ENCODE results near the gene YAF2. TPM values are rescaled to one million over a fixed set of nuclear protein-coding genes. Genes with fewer than 3 reads are reported as not detected.

Gene YAF2
- total RNA-seq, 2 donors from 2014 or later = 10.0 to 14.4 TPM

- WGBS = 63% methylated on average over 2 of the region's 2 CpGs
- DNase-seq (ENCODE audit: low spot score) = no peak
- intact Hi-C loops (cut with DNase I) = no loop called here
Measured at GRCh38 chr12:42187799-42188198, 50.2 kb downstream of the YAF2 start.

GRCh38 chr12:42186793-42187192 is 51.3 kb downstream of the YAF2 start:
- no peaks in the 10 kb centered on the region for H3K27me3 ChIP-seq (replicated peaks; ENCODE audit: insufficient read depth)
- no peak overlapping the region for H3K27ac ChIP-seq
- no peaks in the 10 kb centered on the region for H3K36me3 ChIP-seq
- intact Hi-C loops (cut with DNase I) = no loop called here
- no peak for TF ChIP-seq POLR2AphosphoS5 (IDR thresholded peaks at IDR 0.05)
- no peak for TF ChIP-seq POLR2A (IDR thresholded peaks at IDR 0.05)
- no peak for TF ChIP-seq CTCF (IDR thresholded peaks at IDR 0.05)
- no peaks in the 10 kb centered on the region for H3K4me1 ChIP-seq (replicated peaks)
- WGBS = 90% methylated on average over 2 of the region's 2 CpGs
- no peak for DNase-seq (ENCODE audit: low spot score)
- no peak overlapping the region for H3K4me3 ChIP-seq
- H3K9me3 ChIP-seq = no peaks in the 10 kb centered on the region

More at GRCh38 chr12:42187799-42188198, 50.2 kb downstream of the YAF2 start:
- Histone ChIP-seq H3K4me3 (no peak overlapping the region), H3K27ac (no peak overlapping the region), H3K4me1 (replicated peaks) (no peaks in the 10 kb centered on the region), H3K36me3 (no peaks in the 10 kb centered on the region), H3K9me3 (no peaks in the 10 kb centered on the region), H3K27me3 (replicated peaks; ENCODE audit: insufficient read depth) (no peaks in the 10 kb centered on the region)
- no peak for TF ChIP-seq POLR2A (IDR thresholded peaks at IDR 0.05)
- no peak for TF ChIP-seq POLR2AphosphoS5 (IDR thresholded peaks at IDR 0.05)
- no peak for TF ChIP-seq CTCF (IDR thresholded peaks at IDR 0.05)

GRCh38 chr12:42182394-42182793 is 55.7 kb downstream of the YAF2 start:
- Histone ChIP-seq H3K27ac (no peak overlapping the region), H3K36me3 (no peaks in the 10 kb centered on the region), H3K4me1 (replicated peaks) (no peaks in the 10 kb centered on the region), H3K9me3 (no peaks in the 10 kb centered on the region), H3K4me3 (no peak overlapping the region), H3K27me3 (replicated peaks; ENCODE audit: insufficient read depth) (no peaks in the 10 kb centered on the region)
- TF ChIP-seq POLR2AphosphoS5 (IDR thresholded peaks at IDR 0.05) (no peak), POLR2A (IDR thresholded peaks at IDR 0.05) (no peak), CTCF (IDR thresholded peaks at IDR 0.05) (no peak)
- no peak for DNase-seq (ENCODE audit: low spot score)
- intact Hi-C loops (cut with DNase I) = no loop called here
- WGBS = 80% methylated on average over 2 of the region's 2 CpGs

GRCh38 chr12:42180990-42181596 is 57.0 kb downstream of the YAF2 start:
- no peaks in the 10 kb centered on the region for H3K4me1 ChIP-seq (replicated peaks)
- no peaks in the 10 kb centered on the region for H3K27me3 ChIP-seq (replicated peaks; ENCODE audit: insufficient read depth)
- TF ChIP-seq POLR2AphosphoS5 (IDR thresholded peaks at IDR 0.05) = no peak
- no peak for TF ChIP-seq CTCF (IDR thresholded peaks at IDR 0.05)
- TF ChIP-seq POLR2A (IDR thresholded peaks at IDR 0.05) = no peak
- 69% methylated on average over 2 of the region's 2 CpGs for WGBS
- no peak overlapping the region for H3K4me3 ChIP-seq
- DNase-seq (ENCODE audit: low spot score) = no peak
- H3K9me3 ChIP-seq = no peaks in the 10 kb centered on the region
- H3K27ac ChIP-seq = no peak overlapping the region
- no peaks in the 10 kb centered on the region for H3K36me3 ChIP-seq
- intact Hi-C loops (cut with DNase I) = no loop called here

- DNase-seq (ENCODE audit: low spot score) = no peak
- no peaks in the 10 kb centered on the region for H3K9me3 ChIP-seq
- intact Hi-C loops (cut with DNase I) = no loop called here
- no peaks in the 10 kb centered on the region for H3K36me3 ChIP-seq
- WGBS = 64% methylated on average over 2 of the region's 2 CpGs
- no peak overlapping the region for H3K4me3 ChIP-seq
- no peak for TF ChIP-seq POLR2AphosphoS5 (IDR thresholded peaks at IDR 0.05)
- no peak for TF ChIP-seq CTCF (IDR thresholded peaks at IDR 0.05)
- TF ChIP-seq POLR2A (IDR thresholded peaks at IDR 0.05) = no peak
- H3K27me3 ChIP-seq (replicated peaks; ENCODE audit: insufficient read depth) = no peaks in the 10 kb centered on the region
- no peak overlapping the region for H3K27ac ChIP-seq
- H3K4me1 ChIP-seq (replicated peaks) = no peaks in the 10 kb centered on the region
Measured at GRCh38 chr12:42178101-42178500, 59.9 kb downstream of the YAF2 start.

Measured in prostate gland (tissue), 2 donors.